HG03095 (cell line): ENCODE measurements around the gene B3GLCT.

Source experiments
- ATAC-seq: cut with Tn5 transposase; IDR thresholded peaks from one replicate; pipeline ENCODE4 v1.9.1; 2021; ENCODE audit warnings: moderate library complexity; ENCODE audit not compliant: unreplicated experiment

B3GLCT gene

DNA sequence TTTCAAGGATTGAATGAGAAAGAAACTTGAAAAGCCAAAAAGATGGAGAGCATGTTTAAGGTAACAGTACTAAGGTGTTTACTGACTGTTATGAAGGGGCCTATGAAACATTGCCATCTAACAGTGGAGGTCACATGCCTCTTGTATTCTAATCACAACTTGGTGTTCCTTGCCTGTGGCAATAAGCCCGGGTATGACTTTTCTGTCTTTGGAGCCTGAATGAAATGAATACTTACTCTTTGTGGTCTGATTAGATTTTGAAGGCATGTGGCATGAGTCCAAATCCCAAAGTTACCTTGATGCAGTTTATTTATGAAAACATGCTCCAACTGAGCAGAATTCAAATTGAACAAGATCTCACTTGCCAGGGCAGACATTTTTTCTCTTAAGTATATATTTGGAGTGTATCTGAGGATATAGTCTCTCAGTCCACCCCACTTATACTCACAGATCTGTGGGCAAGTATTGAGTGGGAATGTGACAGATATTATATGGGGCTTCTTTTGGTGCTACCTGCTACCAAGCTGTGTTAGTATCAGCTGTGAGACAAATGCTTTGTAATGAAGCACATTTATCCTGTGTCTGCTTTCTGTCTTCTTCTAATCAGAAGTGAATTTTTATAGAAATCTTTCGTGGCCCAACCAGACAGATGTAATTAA lies 67.5 kb downstream of the B3GLCT start:
- ATAC-seq: no peak

DNA sequence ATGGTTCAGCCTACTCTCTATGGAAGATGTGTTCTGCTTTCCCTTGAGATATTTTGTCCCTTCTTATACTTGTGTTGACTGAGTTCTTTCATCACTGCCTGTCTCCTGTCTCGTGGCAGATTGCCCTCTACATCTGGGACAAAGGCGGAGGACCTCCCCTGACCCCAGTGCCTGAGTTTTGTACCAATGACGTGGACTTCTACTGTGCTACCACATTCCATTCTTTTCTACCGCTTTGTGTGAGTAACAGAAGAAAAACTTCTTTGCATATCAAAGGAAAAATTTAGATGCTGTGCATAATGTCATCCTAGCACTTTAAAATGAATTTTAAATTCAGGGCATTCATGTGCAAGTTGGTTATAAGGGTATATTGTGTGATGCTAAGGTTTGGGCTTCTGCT lies 74.6 kb downstream of the B3GLCT start:
- ATAC-seq: no peak

DNA sequence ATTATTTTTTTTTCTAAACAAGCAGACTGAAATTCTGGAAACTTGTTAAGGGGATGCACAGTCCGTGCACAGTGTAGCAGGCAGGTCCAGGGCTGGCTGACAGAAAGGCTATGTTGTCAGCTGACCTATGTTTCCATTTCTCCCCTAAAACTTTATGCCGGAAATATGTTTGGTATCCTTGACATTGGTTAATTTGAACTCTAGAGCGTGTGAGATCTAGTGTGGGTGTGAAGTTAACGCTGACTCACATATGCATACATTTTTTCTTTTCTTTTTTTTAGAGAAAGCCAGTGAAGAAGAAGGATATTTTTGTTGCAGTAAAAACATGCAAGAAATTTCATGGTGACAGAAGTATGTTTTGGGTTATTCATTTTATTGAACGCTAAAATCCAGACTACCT lies 76.6 kb downstream of the B3GLCT start:
- no peak for ATAC-seq

DNA sequence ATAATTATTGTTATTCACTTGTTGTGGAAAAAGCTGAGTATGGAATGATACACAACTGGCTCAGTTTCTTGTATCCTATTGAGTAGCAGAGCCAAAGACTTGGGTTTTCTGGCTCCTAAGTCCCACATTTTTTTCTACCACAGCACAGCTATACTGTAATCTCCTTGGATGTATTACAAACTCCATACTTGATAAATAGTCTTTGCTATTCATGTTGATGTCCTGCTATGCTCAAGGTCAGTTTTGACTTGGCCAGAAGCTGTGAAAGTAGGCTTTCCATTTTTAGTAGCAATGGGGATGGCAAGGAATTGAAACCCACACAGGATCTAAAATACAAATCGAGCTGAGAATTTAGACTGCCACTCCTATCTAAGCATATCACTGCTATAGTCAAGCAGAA lies 79.1 kb downstream of the B3GLCT start:
- no peak for ATAC-seq

DNA sequence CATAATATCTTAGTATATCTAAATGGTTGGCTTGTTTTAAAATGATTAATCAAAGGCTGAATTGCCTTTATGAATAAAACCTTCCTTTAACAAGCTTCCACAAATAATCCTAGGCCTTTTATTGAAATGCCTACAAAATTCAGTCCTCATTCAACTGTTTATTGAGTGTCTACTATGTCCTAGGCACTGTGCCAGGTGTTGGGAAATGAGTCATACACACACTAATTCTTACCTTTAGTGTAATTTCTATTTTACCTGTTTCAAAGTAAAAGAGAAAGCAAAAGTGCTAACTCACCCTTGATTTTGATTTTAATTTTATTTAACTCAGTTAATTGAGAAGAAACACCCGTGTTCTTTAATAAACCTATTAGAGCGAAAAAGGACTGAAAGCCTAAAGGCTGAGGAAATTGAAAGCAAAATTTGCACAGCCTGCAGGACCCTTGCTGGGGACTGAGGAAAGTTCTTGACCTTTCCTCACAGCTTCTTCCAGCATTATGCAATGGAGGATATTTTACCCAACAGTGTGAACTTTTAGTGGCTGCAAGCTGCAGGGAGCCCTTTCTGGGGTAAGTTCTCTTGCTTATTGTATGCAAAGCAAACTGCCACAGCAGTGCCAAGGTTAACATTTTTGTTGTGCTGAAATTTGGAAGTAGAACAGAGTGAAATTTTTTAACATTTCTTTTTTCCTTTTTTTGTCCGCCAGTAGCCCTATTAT lies 83.1 kb downstream of the B3GLCT start:
- no peak for ATAC-seq

DNA sequence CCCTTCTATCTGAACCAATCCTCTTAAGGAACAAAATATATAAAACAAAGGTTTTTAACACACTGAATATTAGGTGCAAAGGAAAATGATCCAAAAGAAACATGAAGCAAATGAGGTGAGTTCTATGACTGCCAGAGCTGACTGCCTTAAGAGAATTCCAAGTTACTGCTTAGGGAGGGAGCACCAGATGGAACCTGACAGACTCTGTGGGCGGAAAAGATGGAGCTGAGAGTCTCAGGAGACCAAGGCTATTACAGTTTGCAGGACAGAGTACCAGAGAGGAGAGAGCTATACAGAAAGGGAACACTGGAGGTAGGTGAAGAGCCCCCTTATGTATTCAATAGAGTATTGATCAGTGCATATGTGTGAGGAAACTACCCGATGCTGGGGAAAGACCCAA lies 87.2 kb downstream of the B3GLCT start:
- no peak for ATAC-seq

DNA sequence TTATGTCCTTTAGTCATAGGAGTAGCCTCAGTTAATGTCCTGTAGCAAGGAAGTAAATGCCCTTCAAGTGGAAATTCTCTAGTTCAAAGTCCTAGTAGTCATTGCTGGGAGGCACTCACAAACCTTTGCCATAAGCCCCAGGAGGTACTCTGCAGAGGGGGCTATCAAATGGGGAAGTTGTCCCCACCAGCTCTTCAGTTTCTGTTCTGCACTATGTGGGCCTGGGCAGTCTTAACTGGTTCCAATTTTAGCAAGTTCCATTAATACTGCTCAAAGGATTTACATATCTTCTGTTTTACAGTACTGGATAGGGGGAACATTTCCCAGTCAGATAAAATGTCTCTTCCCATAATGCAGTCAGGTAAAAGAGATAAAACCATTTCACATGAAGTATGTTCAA lies 101.3 kb downstream of the B3GLCT start:
- no peak for ATAC-seq

DNA sequence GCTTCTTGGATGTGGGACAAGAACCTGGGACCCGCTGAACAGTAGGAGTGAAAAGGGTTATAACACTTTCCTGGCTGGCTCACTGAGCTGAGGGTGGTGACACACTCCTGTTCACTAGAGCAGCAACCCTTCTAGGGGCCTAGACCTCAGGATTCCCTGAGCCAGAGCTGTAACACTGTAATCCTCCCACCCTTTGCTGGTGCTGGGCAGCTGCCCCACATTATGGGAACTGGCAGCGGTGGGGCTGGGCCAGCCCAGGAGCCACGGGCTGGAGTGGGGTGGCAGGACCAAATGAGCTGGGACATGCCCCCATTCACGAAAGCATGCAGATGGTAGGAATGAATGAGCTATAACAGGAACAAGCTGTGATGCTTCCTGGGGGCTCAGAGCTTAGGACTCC lies 110.6 kb downstream of the B3GLCT start:
- no peak for ATAC-seq

DNA sequence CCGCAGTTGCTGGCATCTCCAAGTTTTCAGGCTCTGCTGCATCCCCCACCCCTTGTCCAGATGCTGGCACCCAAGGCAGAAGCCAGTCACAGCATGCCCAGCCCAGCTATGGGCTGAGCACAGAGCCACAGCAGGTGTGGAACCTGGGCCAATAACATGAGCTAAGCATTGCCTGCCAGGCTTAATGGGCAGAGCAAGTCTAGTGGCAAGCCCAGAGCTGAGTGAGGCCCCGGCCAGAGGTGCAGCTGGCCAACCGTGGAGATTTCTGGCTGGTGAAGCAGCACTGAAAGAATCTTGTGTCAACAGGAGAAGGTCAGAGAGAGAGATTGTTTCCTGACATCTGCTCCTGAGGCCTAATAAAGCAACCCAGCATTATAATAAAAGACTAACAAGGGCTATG lies 111.0 kb downstream of the B3GLCT start:
- no peak for ATAC-seq

DNA sequence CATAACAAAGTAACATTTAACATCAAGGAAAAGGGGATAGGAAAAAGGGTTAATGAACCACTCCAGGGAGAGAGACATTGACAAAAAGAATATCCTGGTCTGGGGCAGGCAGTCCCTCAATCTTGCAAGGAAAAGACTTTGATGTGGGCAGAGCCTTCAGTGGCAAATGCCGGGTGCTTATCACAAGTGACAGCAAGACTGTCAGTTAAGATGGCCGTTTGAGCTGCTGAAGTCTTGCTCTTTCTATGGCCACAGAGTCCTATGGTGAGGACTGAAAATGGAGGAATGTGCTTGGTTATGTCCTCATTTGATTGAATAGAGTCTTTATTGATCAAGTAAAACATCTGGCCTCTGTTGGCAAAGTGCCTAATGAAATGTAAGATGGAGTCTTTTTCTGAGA lies 112.1 kb downstream of the B3GLCT start:
- no peak for ATAC-seq

DNA sequence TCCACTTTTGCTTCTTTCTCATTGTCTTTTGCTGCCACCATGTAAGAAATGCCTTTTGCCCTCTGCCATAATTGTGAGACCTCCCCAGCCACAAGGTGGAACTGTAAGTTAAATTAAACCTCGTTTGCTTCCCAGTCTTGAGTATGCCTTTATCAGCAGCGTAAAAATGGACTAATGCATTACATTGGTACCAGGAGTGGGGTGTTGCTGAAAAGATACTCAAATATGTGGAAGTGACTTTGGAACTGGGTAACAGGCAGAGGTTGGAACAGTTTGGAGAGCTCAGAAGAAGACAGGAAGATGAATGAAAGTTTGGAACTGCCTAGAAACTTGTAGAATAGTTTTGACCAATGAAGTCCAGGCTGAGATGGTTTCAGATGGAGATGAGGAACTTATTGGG lies 115.2 kb downstream of the B3GLCT start:
- no peak for ATAC-seq

DNA sequence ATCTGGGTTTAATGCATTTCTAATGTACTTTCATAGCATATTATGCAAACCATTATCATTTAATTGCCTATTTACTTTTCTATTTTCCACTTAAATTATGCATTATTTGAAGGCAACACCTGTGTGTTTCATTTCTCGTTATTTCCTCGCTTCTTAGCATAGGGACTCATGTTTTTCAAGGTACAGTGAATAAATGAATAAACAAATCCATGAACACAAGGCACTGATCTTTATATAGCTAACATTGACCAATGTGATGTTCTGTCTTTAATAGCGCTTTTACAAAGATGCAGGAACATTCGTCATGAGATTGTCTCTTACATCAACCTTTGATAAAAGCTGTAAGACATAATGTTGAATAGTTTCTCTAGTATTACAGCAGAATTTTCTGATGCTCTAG lies 121.2 kb downstream of the B3GLCT start:
- ATAC-seq: no peak

DNA sequence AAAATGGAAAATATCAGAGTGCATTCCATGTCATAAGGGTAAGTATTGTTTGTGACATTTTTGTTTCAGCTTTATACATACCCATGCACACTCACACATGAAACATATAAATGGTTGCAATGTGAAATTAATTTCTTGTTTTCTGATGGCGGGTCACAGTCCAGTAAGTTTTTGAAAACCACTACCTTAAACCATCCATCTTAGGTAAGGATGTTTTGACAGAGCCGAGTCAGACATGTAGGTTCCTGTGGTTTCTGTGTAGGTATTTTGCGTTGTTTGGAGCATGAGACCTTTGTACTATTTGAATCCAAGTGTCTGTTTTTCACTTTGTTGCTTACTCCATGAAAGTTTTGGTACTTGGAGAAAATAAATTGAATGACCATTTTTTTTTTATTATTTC lies 121.7 kb downstream of the B3GLCT start:
- ATAC-seq: no peak

DNA sequence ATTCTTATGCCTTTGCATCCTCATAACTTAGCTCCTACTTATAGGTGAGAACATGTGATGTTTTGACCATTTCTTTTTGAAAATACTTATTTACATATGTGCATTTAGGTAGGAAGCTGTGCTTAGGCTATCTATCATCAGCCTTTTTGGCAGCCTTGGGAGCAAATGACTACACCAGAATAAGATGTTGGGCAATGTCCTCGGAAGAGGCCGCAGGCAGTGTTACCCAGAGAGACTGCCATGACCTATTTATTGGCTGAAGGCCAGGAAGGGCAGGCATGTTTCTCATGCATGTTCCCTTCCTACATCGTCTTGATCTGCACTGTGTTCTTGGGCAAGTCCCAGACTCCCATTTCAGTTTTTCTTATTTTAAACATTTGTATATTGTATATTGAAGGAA lies 122.3 kb downstream of the B3GLCT start:
- ATAC-seq: no peak

DNA sequence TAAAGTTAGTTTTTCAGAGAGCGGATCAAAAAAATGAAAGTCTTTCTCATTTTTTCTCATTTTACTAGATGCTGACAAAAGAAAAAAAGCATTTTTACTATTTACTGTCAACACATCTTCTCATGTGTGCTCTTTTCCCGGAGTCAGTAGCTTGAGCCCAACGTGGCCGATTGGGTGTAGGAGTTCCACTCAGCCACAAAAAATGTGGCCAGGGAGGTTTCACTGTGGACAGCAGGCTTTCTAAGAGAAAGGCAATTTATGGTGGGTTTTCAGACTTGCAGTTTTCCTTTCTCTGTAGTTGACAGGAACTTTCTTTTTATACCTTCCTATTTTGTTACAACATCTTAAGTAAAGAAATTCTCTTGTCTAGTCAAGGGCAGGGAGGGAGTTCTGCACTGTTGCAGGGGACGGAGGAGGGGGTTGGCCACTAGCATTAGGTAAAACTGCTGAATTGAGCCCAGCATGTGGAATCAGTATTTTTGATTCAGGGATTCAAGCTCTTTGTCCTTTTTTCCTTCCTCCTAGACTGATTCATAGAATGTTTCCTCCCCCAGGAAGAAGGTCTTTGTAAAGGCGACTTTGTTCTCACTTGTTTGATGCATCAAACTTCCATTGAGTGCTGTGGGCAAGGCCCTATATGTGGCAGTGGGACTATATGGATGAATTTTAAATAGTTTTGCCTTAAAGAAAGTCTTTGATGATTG lies 123.1 kb downstream of the B3GLCT start:
- no peak for ATAC-seq

DNA sequence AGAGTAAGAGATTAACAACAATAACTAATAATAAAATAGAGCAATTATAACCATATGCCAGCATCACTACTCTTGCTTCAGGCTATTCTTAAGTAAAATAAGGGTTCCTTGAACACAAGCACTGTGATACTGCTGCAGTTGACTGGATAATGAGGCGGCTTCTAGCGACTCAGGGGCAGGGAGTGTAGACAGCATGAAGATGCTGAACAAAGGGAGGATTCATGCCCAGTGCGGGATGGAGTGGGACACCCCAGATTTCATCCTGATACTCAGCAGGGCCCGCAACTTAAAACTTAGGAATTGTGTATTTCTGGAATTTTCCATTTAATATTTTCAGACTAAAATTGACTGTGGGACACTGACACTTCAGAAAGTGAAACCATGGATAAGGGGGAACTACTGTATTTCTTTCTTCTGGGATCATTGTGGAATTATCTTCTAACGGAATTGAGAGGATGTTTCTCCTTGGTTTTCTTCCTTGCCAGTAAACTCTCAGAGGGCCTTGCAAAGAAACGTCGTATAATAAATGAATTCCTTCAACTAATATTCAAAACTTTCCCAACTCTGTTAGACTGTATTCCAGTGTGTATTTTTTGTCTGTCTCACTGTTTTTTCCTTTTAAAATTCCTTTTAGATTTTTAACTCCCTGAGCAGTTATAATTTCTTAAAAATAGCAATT lies 127.5 kb downstream of the B3GLCT start:
- no peak for ATAC-seq

DNA sequence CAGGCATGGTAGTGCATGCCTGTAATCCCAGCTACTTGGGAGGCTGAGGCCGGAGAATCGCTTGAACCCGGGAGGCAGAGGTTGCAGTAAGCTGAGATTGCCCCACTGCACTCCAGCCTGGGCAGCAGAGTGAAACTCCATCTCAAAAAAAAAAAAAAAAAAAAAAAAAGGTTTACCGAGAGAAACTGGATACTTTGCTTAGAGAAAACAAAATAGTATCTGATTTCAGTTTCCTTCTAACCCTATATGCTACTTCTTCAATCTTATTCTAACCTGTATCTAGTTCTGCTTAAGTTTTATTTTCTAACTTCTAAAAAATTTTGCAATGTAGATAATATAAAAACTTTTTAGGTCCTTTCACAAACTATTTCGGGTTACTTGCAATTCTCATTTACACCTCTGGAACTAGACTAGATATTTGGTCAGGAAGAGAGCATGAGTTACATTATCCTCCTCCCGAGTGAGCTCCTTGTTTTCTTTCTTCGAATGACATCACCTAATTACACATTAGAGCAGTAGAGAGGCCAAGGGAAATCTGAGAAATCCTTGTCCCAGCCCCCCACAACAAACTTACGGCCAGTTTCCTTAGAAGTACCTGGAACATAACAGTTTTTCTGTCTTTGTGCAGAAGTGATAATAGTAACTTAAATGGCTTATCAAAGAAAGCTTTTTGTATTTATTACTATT lies 128.9 kb downstream of the B3GLCT start:
- no peak for ATAC-seq

DNA sequence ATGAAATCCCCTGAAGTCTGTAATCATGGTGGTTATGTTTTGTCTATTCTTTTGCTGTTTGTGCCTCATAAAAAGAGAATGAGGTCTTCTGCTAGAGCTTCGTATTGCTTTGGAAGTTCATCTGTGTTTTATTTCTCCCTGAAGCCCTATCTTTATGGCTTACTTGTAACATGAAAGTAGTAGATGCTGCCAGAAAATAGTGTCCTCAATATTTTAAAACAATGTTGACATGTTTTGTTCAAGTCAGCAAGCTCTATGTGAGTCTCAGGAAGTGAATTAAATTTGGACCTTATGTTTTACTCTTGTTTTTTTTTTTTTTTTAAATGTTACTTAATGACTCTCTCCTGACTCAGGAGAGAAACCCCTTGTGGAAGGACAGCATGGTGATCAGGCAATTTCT lies 130.5 kb downstream of the B3GLCT start:
- ATAC-seq: no peak

DNA sequence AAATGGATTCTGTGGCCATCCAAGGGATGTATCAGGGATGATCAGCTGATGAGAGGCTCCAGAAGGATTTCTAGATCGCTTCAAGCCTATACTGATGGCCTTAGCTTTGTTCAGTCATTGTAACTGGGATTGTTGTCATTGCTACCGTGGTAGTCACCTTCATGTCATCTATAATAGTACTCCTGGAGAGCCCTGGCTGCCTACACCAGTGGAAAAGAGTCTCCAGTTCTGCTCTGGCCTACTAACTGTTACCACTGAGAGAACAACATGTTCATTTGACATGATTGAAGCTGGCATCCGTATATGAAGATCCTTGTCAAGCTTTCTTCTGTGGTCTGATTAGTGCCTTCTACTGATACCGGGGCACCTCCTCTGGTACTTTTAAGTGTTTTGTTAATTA lies 131.3 kb downstream of the B3GLCT start:
- no peak for ATAC-seq

DNA sequence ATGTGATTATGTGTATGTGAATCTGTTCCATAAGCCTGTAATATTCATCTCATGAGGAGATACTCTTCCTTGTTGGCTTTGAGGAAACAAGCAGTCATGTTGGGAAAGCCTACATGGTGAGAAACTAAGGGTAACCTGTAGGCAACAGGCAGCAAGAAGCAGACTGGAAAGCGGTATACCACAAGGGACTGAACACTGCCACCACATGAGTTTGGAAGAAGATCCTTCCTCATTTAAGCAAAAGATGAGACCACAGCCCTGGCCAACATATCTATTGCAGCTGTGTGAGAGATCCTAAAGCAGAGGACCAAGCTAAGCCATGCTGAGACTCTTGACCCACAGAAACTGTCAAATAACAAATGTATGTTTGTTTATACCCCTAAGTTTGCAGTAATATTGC lies 134.8 kb downstream of the B3GLCT start:
- no peak for ATAC-seq

DNA sequence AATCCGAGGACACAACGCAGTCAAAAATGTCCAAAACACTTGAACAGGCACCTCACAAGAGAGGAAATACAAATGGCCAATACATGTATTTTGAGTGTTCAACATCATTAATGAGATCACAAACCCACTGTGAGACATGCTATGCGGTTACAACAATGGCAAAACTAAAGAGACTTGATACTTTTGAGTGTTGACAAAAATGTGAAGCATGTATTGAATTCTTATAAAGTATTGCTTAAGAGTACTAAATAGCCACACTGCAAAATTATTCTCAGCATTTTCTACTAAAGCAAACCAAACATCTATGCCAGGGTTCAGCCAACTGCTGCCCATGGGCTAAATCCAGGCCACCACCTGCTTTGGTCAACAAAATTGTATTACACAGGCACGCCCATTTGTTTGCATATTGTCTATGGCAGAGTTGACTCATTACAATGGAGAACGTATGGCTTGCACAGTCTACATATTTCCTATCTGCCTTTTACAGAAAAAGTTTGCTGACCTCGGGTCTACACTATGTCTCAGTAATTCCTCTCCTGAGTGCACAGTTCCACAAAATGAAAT lies 135.3 kb downstream of the B3GLCT start:
- ATAC-seq: no peak
